ENCODE measurements around the gene OAS2.

Gene OAS2

DNA sequence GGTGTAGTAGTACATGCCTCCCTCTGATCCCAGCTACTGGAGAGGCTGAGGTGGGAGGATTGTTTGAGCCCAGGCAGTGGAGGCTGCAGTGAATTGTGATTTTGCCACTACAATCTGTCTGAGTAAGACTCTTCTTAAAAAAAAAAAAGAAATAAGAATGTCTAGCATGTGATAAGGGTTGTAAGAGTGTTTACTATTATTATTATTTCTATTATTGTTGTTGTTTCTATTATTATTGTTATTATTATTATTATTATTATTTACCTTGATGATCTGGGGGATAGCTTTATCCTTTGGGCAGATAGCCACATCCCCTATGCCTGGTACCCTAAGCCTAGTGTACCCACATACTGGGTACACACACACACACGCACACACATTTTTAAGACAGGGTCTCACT is 35.7 kb upstream of the OAS2 start:
- no peak for DNase-seq (ENCODE audit: extremely low read depth, low read depth)
- H3K4me3 ChIP-seq (replicated peaks; ENCODE audit: low read depth, low read length) = no peak overlapping the region
- TF ChIP-seq CTCF (IDR thresholded peaks at IDR 0.05; ENCODE audit: low read depth, low read length, missing control alignments) = no peak

- H3K4me3 ChIP-seq (replicated peaks; ENCODE audit: low read depth, low read length) = no peak overlapping the region
- DNase-seq (ENCODE audit: extremely low read depth, low read depth) = no peak
- no peak for TF ChIP-seq CTCF (IDR thresholded peaks at IDR 0.05; ENCODE audit: low read depth, low read length, missing control alignments)
Measured at GRCh38 chr12:112944024-112944690, 34.2 kb upstream of the OAS2 start.

GRCh38 chr12:112945515-112945914 is 32.8 kb upstream of the OAS2 start:
- DNase-seq (ENCODE audit: extremely low read depth, low read depth) = no peak
- no peak overlapping the region for H3K4me3 ChIP-seq (replicated peaks; ENCODE audit: low read depth, low read length)
- no peak for TF ChIP-seq CTCF (IDR thresholded peaks at IDR 0.05; ENCODE audit: low read depth, low read length, missing control alignments)

GRCh38 chr12:112946236-112947000 is 31.9 kb upstream of the OAS2 start:
- TF ChIP-seq CTCF (IDR thresholded peaks at IDR 0.05; ENCODE audit: low read depth, low read length, missing control alignments) = no peak
- no peak for DNase-seq (ENCODE audit: extremely low read depth, low read depth)
- no peak overlapping the region for H3K4me3 ChIP-seq (replicated peaks; ENCODE audit: low read depth, low read length)

- H3K4me3 ChIP-seq (replicated peaks; ENCODE audit: low read depth, low read length) = no peak overlapping the region
- no peak for TF ChIP-seq CTCF (IDR thresholded peaks at IDR 0.05; ENCODE audit: low read depth, low read length, missing control alignments)
- no peak for DNase-seq (ENCODE audit: extremely low read depth, low read depth)
Measured at GRCh38 chr12:112947314-112947713, 31.0 kb upstream of the OAS2 start.

- DNase-seq (ENCODE audit: extremely low read depth, low read depth) = no peak
- no peak overlapping the region for H3K4me3 ChIP-seq (replicated peaks; ENCODE audit: low read depth, low read length)
- no peak for TF ChIP-seq CTCF (IDR thresholded peaks at IDR 0.05; ENCODE audit: low read depth, low read length, missing control alignments)
Measured at GRCh38 chr12:112947761-112948160, 30.6 kb upstream of the OAS2 start.

Data from HFF-Myc (cell line).